Measurements from ENCODE around the gene CERS4.

DNA sequence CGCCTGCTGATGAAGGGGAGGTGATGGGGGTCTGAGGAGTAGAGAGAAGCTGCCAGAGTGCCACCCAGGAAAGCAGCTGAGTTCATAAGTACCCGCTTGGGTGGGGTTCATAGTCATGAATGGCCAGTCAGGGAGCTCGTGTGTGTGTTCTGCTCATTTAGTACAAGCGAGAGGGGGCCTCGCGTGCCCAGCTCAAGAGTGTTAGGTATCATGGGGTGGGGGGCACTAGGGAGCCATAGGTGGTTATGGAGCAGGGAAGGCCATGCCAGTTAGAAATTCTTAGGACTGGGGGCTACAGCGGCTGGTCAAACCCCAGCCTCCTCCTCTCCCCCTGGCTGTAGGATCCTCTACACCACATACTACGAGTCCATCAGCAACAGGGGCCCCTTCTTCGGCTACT is 52.2 kb downstream of the CERS4 start:
- TF ChIP-seq, protein P1, sequence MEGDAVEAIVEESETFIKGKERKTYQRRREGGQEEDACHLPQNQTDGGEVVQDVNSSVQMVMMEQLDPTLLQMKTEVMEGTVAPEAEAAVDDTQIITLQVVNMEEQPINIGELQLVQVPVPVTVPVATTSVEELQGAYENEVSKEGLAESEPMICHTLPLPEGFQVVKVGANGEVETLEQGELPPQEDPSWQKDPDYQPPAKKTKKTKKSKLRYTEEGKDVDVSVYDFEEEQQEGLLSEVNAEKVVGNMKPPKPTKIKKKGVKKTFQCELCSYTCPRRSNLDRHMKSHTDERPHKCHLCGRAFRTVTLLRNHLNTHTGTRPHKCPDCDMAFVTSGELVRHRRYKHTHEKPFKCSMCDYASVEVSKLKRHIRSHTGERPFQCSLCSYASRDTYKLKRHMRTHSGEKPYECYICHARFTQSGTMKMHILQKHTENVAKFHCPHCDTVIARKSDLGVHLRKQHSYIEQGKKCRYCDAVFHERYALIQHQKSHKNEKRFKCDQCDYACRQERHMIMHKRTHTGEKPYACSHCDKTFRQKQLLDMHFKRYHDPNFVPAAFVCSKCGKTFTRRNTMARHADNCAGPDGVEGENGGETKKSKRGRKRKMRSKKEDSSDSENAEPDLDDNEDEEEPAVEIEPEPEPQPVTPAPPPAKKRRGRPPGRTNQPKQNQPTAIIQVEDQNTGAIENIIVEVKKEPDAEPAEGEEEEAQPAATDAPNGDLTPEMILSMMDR (IDR thresholded peaks at IDR 0.05), result no peak
- no peak for TF ChIP-seq POLR2AphosphoS5 (IDR thresholded peaks at IDR 0.05)

Data from esophagus muscularis mucosa (tissue), 3 donors.